H1 (cell line): Measurements from ENCODE around the gene POLR3F. TPM values are rescaled to one million over a fixed set of nuclear protein-coding genes. Genes with fewer than 3 reads are reported as not detected.
"Not testable (repeated sequence)": the region's sequence is repeated elsewhere in the genome, so short reads cannot be mapped to it uniquely, and the experiment has no call there.

ENCODE experiments used
- CTCF ChIA-PET: fragments of 300-600 bp; sonication (Branson Sonifier 250); formaldehyde crosslinking; loops from one replicate; lab custom pipeline; 2021; ENCODE audit not compliant: partially characterized antibody; lab: Charles Lee
- POLR2A ChIA-PET: fragments of 300-600 bp; sonication (Branson Sonifier 250); formaldehyde crosslinking; loops from one replicate; lab custom pipeline; 2021; ENCODE audit warnings: inconsistent platforms; ENCODE audit not compliant: partially characterized antibody; lab: Charles Lee
- DNase-seq, 2 experiments: peaks; one replicate each; pipeline versions ENCODE4 v3.0.0 to v3.0.0-alpha.2; 2010 to 2022; ENCODE audit warnings: low spot score in 2 of 2, low read depth in 1 of 2, mixed read lengths in 1 of 2
- FAIRE-seq: peaks from 2 replicates; lab custom pipeline; 2011; peaks lifted over from hg19 to GRCh38; lab: Jason Lieb, UNC
- H2AFZ ChIP-seq: 2 replicates; pipeline ENCODE4 v1.8.1; 2012; ENCODE audit warnings: low read length, inconsistent platforms
- H2AK5ac ChIP-seq: 2 replicates; pipeline ENCODE4 v1.6.1; 2013; ENCODE audit warnings: low read depth, low read length
- H2BK120ac ChIP-seq: replicated peaks from 2 replicates; pipeline ENCODE3; 2013; ENCODE audit warnings: low read depth, low read length, inconsistent platforms
- H2BK12ac ChIP-seq: 2 replicates; pipeline ENCODE4 v1.6.1; 2013; ENCODE audit warnings: low read depth, low read length
- H2BK15ac ChIP-seq: 2 replicates; pipeline ENCODE4 v1.6.1; 2013; ENCODE audit warnings: low read length
- H2BK20ac ChIP-seq: 2 replicates; pipeline ENCODE4 v1.6.1; 2013; ENCODE audit warnings: low read length
- H2BK5ac ChIP-seq: 2 replicates; pipeline ENCODE4 v1.6.1; 2013; ENCODE audit warnings: low read depth, low read length
- H3K14ac ChIP-seq: 2 replicates; pipeline ENCODE4 v1.6.1; 2013; ENCODE audit warnings: inconsistent platforms; ENCODE audit not compliant: insufficient read length
- H3K18ac ChIP-seq: 2 replicates; pipeline ENCODE4 v1.6.1; 2013; ENCODE audit warnings: low read length; ENCODE audit errors: extremely low read depth
- H3K23ac ChIP-seq: 2 replicates; pipeline ENCODE4 v1.6.1; 2013; ENCODE audit warnings: inconsistent platforms; ENCODE audit not compliant: insufficient read length
- H3K23me2 ChIP-seq: 2 replicates; pipeline ENCODE4 v1.6.1; 2013; ENCODE audit warnings: low read depth, low read length
- H3K27ac ChIP-seq: 2 replicates; pipeline ENCODE4 v1.6.1; 2011; ENCODE audit warnings: low read depth, low read length, inconsistent platforms
- H3K27me3 ChIP-seq, 4 experiments: replicated peaks in 1 of 4; 1 replicate in 1 of 4; 2 replicates in 3 of 4; pipeline versions ENCODE4 v1.6.1 to v1.8.1; 2011 to 2013; ENCODE audit warnings: low read length in 3 of 4, mild to moderate bottlenecking in 3 of 4, inconsistent platforms in 2 of 4, mixed read lengths in 2 of 4, moderate library complexity in 1 of 4; ENCODE audit not compliant: control insufficient read depth in 3 of 4, insufficient read depth in 3 of 4; ENCODE audit errors: extremely low read depth in 1 of 4
- H3K36me3 ChIP-seq, 4 experiments: 2 replicates each; pipeline versions ENCODE4 v1.6.1 to v1.8.1; 2011 to 2013; ENCODE audit warnings: mild to moderate bottlenecking in 4 of 4, low read length in 3 of 4, moderate library complexity in 2 of 4, control low read depth in 1 of 4, inconsistent platforms in 1 of 4; ENCODE audit not compliant: insufficient read depth in 4 of 4, control insufficient read depth in 2 of 4
- H3K4ac ChIP-seq: replicated peaks from 2 replicates; pipeline ENCODE3; 2013; ENCODE audit warnings: low read length, low read depth, mixed read lengths, inconsistent platforms; ENCODE audit not compliant: insufficient read length
- H3K4me1 ChIP-seq, 4 experiments: replicated peaks in 1 of 4; 1 replicate in 1 of 4; 2 replicates in 3 of 4; pipeline versions ENCODE4 v1.6.1 to v1.8.1; 2011 to 2013; ENCODE audit warnings: low read length in 3 of 4, inconsistent platforms in 2 of 4, mixed read lengths in 1 of 4; ENCODE audit not compliant: insufficient read depth in 4 of 4, control insufficient read depth in 3 of 4
- H3K4me2 ChIP-seq, 2 experiments: 2 replicates each; pipeline versions ENCODE4 v1.6.1 to v1.8.1; 2011 to 2013; ENCODE audit warnings: low read depth in 2 of 2, low read length in 2 of 2, control low read depth in 1 of 2, inconsistent platforms in 1 of 2, mild to moderate bottlenecking in 1 of 2; ENCODE audit not compliant: insufficient read depth in 1 of 2
- H3K4me3 ChIP-seq, 4 experiments: fragments of 200-600, 300-600 bp in 1 of 4; sonication (generic), shearing (Covaris generic), sonication (Bioruptor Twin) in 1 of 4; 2 replicates each; pipeline versions ENCODE4 v1.5.1 to v1.8.1; 2011 to 2016; ENCODE audit warnings: low read length in 4 of 4, low read depth in 3 of 4, control low read depth in 2 of 4, inconsistent platforms in 2 of 4, mild to moderate bottlenecking in 2 of 4, mixed read lengths in 1 of 4, moderate library complexity in 1 of 4; ENCODE audit not compliant: insufficient read depth in 2 of 4; ENCODE audit errors: extremely low read depth in 1 of 4
- H3K56ac ChIP-seq: replicated peaks from 2 replicates; pipeline ENCODE3; 2013; ENCODE audit warnings: low read depth, mild to moderate bottlenecking, mixed read lengths, low read length, inconsistent platforms; ENCODE audit not compliant: insufficient read length
- H3K79me1 ChIP-seq: 2 replicates; pipeline ENCODE4 v1.6.1; 2013; ENCODE audit warnings: low read depth, low read length, control low read depth
- H3K79me2 ChIP-seq, 2 experiments: 2 replicates each; pipeline versions ENCODE4 v1.6.1 to v1.8.1; 2012 to 2013; ENCODE audit warnings: low read length in 2 of 2, mild to moderate bottlenecking in 2 of 2, inconsistent platforms in 1 of 2; ENCODE audit not compliant: insufficient read depth in 2 of 2, control insufficient read depth in 1 of 2
- H3K9ac ChIP-seq, 4 experiments: replicated peaks in 1 of 4; 1 replicate in 1 of 4; 2 replicates in 3 of 4; pipeline versions ENCODE4 v1.6.1 to v1.8.1; 2011 to 2013; ENCODE audit warnings: low read depth in 3 of 4, low read length in 3 of 4, control low read depth in 2 of 4, mild to moderate bottlenecking in 2 of 4, moderate library complexity in 2 of 4, inconsistent platforms in 1 of 4; ENCODE audit errors: extremely low read depth in 1 of 4
- H3K9me3 ChIP-seq, 2 experiments: 2 replicates each; pipeline versions ENCODE4 v1.6.1 to v1.8.1; 2012 to 2013; ENCODE audit warnings: mild to moderate bottlenecking in 2 of 2, moderate library complexity in 2 of 2, control low read depth in 1 of 2, inconsistent platforms in 1 of 2, low read depth in 1 of 2, low read length in 1 of 2, mixed read lengths in 1 of 2; ENCODE audit not compliant: insufficient read depth in 2 of 2
- H4K20me1 ChIP-seq, 2 experiments: replicated peaks in 1 of 2; 2 replicates each; pipeline versions ENCODE3 to v1.8.1; 2011 to 2013; ENCODE audit warnings: inconsistent platforms in 2 of 2, low read length in 2 of 2, mild to moderate bottlenecking in 1 of 2; ENCODE audit not compliant: insufficient read depth in 2 of 2, control insufficient read depth in 1 of 2
- H4K5ac ChIP-seq: 2 replicates; pipeline ENCODE4 v1.6.1; 2013; ENCODE audit warnings: low read length, low read depth, mixed read lengths, inconsistent platforms; ENCODE audit not compliant: insufficient read length
- H4K8ac ChIP-seq: 2 replicates; pipeline ENCODE4 v1.8.0; 2013; ENCODE audit warnings: mild to moderate bottlenecking, moderate library complexity, low read length, inconsistent platforms; ENCODE audit not compliant: insufficient read depth; ENCODE audit errors: extremely low read depth
- H4K91ac ChIP-seq: replicated peaks from 2 replicates; pipeline ENCODE3; 2013; ENCODE audit warnings: low read length, mixed read lengths, inconsistent platforms; ENCODE audit not compliant: insufficient read length
- TEAD4 ChIP-seq: IDR thresholded peaks from 2 replicates; pipeline ENCODE4 v1.6.1; 2012; ENCODE audit warnings: low read depth, low read length, inconsistent platforms, mixed read lengths
- WGBS, 2 experiments: shearing (Covaris generic) in 1 of 2; methylation state at CpG; one replicate each; pipeline versions ENCODE4 v1.1.6 to v1.1.7; 2013 to 2015; ENCODE audit warnings: low lambda C conversion rate in 2 of 2, mixed read lengths in 2 of 2, inconsistent platforms in 1 of 2, low coverage in 1 of 2, missing lambda C conversion rate in 1 of 2; ENCODE audit not compliant: insufficient replicate concordance in 2 of 2, insufficient coverage in 1 of 2, insufficient read length in 1 of 2; ENCODE audit errors: extremely low coverage in 1 of 2, missing lambda C conversion rate in 1 of 2; 5-methylcytosine and 5-hydroxymethylcytosine counted together
- polyA plus RNA-seq, 7 experiments: library from polyadenylated mRNA; depleted of rRNA in 3 of 7; stranded (reverse) in 5 of 7; unstranded in 2 of 7; fragments of >200 nt in 5 of 7; fragments of 200-250 nt in 2 of 7; gene quantifications; 1 replicate in 5 of 7; 2 replicates in 1 of 7; 4 replicates in 1 of 7; pipeline versions ENCODE4 v1.2.1 to v1.2.3, GENCODE V29; 2011 to 2013; ENCODE audit warnings: missing spikeins in 2 of 7, mixed read lengths in 2 of 7
- total RNA-seq: library from RNA; stranded (reverse); fragmentation: NEBNext Ultra II Directional; extraction: Animal tissue kit (Norgen Biotek cat#: 25700); gene quantifications from 2 replicates; pipeline ENCODE4 v1.2.1, GENCODE V29; 2021

The POLR3F gene
- total and polyA plus RNA-seq, 2 of the 8 experiments (the other 6 are each of a cell fraction or from before 2014, with no cell fraction given), result 5.7 to 14.0 TPM

- H3K4me1 ChIP-seq, H3K4me3 ChIP-seq, H2BK5ac ChIP-seq, H3K4ac ChIP-seq, H3K9ac ChIP-seq, H2AFZ ChIP-seq, H3K23ac ChIP-seq, H3K27ac ChIP-seq, POLR2A ChIA-PET, DNase-seq, H3K4me2 ChIP-seq, H3K79me1 ChIP-seq, H3K18ac ChIP-seq, H2BK20ac ChIP-seq, H3K23me2 ChIP-seq, H2AK5ac ChIP-seq, H2BK15ac ChIP-seq, H4K20me1 ChIP-seq, FAIRE-seq, H4K91ac ChIP-seq, H3K27me3 ChIP-seq, H3K9me3 ChIP-seq, H3K79me2 ChIP-seq, H3K14ac ChIP-seq, H2BK12ac ChIP-seq, H2BK120ac ChIP-seq, CTCF ChIA-PET, H4K5ac ChIP-seq, H3K56ac ChIP-seq, H4K8ac ChIP-seq: not testable (repeated sequence)
- WGBS, 2 experiments, result 94% methylated on average over 9 of the region's 9 CpGs; no CpG with 5 or more reads in 1 of the 2 experiments
- peak; percentile 41; the same call in 1 of the 2 replicates for TF ChIP-seq TEAD4
- H3K36me3 ChIP-seq, result peaks cover 6 to 32% (median 24%) of the 10 kb centered on the region in 4 experiments; a peak in 7 of 8 replicates
Measured at GRCh38 chr20:18522066-18522465, 54.9 kb downstream of the POLR3F start.
